ENCODE data around the gene PPM1H.

Gene PPM1H

GRCh38 chr12:62785941-62786559, 148.9 kb downstream of the PPM1H start:
- H3K4me3 ChIP-seq (ENCODE audit: low read depth, low read length), result no peak overlapping the region
- no peak for TF ChIP-seq CTCF (IDR thresholded peaks at IDR 0.05; ENCODE audit: low read depth, low read length)

- H3K4me3 ChIP-seq (ENCODE audit: low read depth, low read length), result no peak overlapping the region
- no peak for TF ChIP-seq CTCF (IDR thresholded peaks at IDR 0.05; ENCODE audit: low read depth, low read length)
These were observed 150.4 kb downstream of the PPM1H start for GRCh38 chr12:62784576-62784975.

GRCh38 chr12:62783881-62784280, 151.1 kb downstream of the PPM1H start:
- TF ChIP-seq CTCF (IDR thresholded peaks at IDR 0.05; ENCODE audit: low read depth, low read length), result no peak

GRCh38 chr12:62781136-62781880, 153.6 kb downstream of the PPM1H start:
- H3K4me3 ChIP-seq (ENCODE audit: low read depth, low read length), result no peak overlapping the region
- no peak for TF ChIP-seq CTCF (IDR thresholded peaks at IDR 0.05; ENCODE audit: low read depth, low read length)

More at GRCh38 chr12:62783881-62784280, 151.1 kb downstream of the PPM1H start:
- H3K4me3 ChIP-seq (ENCODE audit: low read depth, low read length), result no peak overlapping the region

- no peak for TF ChIP-seq CTCF (IDR thresholded peaks at IDR 0.05; ENCODE audit: low read depth, low read length)
- no peak overlapping the region for H3K4me3 ChIP-seq (ENCODE audit: low read depth, low read length)
These were observed 155.5 kb downstream of the PPM1H start for GRCh38 chr12:62779488-62779887.

GRCh38 chr12:62778187-62778586, 156.8 kb downstream of the PPM1H start:
- no peak overlapping the region for H3K4me3 ChIP-seq (ENCODE audit: low read depth, low read length)
- TF ChIP-seq CTCF (IDR thresholded peaks at IDR 0.05; ENCODE audit: low read depth, low read length), result no peak

GRCh38 chr12:62776997-62777396, 158.0 kb downstream of the PPM1H start:
- no peak overlapping the region for H3K4me3 ChIP-seq (ENCODE audit: low read depth, low read length)
- TF ChIP-seq CTCF (IDR thresholded peaks at IDR 0.05; ENCODE audit: low read depth, low read length), result no peak
